HG03457 (cell line): ENCODE results near the gene LRRC8A.
"Not testable (repeated sequence)": the region's sequence is repeated elsewhere in the genome, so short reads cannot be mapped to it uniquely, and the experiment has no call there.

Experiments
- ATAC-seq: cut with Tn5 transposase; IDR thresholded peaks from one replicate; pipeline ENCODE4 v1.9.1; 2021; ENCODE audit warnings: moderate number of reproducible peaks; ENCODE audit not compliant: unreplicated experiment

Gene LRRC8A

GRCh38 chr9:128881884-128882676, at the start of gene LRRC8A, which contains the start of gene KYAT1:
Gene LRRC8A, plus strand, starts transcription at chr9:128882133. Its CDS starts 25,032 bp downstream, at chr9:128907165.
Gene KYAT1, minus strand, starts transcription at chr9:128881950. Its CDS starts 36,545 bp downstream, at chr9:128845405.
- peak; percentile 76 for ATAC-seq

- ATAC-seq, result no peak
These were observed 48.2 kb upstream of the LRRC8A start for GRCh38 chr9:128833696-128834095.

GRCh38 chr9:128835246-128836210, 46.4 kb upstream of the LRRC8A start:
- ATAC-seq, result no peak

DNA sequence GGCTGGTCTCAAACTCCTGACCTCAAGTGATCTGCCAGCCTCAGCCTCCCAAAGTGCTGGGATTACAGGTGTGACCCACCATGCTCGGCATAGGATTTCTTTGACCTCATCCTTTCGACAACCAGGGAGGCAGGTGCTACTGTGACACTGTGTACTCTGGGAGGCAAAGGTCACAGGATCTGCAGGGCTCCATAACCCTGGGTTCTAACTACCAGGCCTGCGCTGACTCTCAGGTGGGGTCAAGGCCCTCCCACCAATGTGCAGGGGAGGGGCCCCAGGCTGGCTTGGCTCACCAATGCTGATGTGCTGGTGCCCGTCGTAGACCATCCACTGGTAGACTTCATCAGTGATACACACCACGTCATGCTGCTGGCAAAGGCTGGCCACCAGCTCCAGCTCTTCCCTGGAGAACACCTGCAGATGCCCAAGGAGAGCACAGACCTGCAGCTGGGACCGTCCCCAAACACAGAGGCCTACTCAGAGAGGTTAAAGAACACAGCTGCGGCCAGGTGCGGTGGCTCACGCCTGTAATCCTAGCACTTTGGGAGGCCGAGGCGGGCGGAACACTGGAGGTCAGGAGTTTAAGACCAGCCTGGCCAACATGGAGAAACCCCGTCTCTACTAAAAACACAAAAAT, 45.3 kb upstream of the LRRC8A start:
- ATAC-seq, result no peak

DNA sequence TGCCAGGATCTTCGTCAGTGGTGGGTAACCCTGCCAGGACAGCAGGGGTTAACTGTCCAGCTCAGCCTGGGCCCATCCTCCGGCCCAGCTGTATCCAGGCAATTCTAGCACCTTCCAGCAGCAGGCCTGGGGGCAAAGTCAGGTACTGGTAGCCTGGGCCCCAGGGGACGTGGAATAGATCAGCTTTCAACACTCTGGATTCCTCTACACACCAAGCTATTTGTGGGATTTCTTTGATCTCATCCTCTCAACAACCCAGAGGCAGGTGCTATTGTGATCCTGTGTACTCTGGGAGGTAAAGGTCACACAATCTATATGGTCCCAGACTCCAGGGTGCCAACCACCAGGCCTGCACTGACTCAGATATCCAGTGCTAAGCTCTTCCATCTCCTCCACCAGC, 43.6 kb upstream of the LRRC8A start:
- ATAC-seq, result no peak

DNA sequence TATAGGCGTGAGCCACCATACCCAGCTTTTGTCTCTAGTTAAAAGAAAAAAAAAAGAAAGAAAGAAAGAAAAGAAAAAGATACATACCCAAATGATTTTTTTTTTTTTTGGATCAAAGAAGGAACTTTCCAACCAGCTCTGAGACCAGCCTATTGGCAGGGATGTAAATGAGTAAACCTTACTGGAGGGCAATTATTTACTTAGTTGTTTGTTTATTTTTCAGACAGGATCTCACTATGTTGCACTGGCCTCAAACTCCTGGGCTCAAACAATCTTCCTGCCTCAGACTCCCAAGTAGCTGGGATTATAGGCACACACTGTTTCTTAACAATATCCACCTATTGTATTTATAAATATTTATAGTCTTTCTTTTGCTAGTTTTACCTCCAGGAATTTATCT, 41.4 kb upstream of the LRRC8A start:
- ATAC-seq, result no peak

DNA sequence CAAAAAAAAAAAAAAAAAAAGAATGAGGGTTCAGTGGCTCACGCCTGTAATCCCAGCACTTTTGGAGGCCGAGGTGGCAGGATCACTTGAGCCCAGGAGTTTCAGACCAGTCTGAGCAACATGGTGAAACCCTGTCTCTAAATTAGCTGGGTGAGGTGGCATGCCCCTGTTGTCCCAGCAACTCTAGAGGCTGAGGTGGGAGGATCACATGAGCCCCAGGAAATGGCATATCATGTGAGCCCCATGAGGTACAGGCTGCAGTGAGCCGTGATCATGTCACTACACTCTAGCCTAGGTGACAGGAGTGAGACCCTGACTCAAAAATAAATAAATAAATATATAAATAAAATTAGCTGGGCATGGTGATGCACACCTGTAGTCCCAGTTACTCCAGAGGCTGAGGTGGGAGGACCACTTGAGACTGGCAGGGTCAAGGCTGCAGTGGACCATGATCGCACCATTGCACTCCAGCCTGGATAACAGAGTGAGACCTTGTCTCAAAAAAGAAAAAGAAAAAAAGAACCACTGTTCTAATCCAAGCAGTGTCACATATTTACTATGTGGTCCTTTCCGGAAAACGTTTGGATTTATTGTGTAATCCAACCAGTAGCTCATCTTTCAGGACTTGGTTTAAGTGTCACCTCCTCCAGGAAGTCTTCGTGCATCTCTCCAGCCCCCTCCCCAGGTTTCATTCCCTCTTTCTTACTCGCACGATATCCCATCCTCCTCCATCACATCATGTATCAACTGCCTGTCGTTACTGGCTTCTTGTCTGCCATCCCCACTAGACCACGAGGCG, 40.0 kb upstream of the LRRC8A start:
- no peak for ATAC-seq

DNA sequence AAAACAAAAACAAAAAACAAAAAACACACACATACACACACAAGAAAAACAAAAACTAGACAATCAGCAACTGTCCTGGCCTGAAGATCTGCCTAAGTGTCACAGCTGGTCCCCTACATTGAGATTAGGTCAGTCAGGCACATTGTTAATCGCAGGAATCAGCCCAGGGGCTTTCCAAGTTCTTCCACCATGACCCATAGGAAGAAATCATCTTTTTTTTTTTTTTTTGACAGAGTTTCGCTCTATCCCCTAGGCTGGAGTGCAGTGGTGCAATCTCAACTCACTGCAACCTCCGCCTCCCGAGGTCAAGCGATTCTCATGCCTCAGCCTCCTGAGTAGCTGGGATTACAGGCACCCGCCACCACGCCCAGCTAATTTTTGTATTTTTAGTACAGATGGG, 38.8 kb upstream of the LRRC8A start:
- not testable (repeated sequence) for ATAC-seq

DNA sequence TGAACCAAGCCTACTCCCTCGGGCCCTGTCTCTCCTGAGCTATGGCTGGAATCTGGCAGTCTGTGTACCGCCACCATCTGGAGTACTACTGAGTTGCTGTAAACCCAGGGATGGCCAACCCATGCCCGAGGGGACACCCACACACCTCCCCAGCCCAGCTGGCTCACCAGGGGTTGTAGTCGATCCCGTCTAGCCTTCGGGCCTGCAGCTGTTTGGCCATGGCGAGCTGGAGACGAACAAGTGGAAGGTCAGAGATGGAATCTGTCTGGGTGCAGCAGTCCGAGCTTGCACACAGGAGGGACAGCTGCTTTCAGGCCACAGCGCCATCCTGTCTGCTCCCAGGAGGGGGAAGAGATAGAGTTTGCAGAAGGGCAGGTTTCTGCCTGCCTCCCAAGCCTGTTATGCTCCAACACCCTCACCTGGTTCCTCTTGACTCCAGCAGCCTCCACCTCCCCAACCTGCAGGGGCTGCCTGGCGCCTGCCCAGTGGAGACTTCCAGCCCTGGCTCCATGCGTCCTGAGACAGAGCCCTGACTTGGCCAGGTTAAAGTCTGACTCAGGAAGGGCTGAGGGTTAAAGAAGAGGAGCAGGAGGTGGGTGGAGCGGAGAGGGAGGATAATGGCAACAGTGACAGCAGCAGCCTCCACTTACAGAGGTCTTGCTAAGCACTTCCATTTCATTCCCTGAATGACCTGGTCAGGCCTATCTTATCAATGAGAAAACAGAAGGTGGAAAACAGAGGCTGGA, 36.6 kb upstream of the LRRC8A start:
- no peak for ATAC-seq

DNA sequence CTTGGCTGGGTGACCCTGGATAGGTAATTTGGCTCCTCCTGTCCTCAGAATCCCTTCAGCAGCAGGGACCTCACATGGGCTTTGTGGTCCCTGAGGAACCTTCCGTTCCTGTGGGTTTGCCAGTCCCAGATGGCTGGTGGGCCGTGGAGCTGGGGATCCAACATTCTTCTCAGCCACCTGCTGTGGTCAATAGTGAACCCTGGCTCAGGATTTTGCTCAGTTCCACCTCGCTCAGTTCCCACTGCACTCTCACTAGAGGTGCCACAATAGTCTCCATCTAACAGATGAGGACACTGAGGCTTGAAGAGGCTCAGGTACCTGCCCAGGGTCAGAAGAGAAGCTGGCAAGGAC, 35.3 kb upstream of the LRRC8A start:
- ATAC-seq, result no peak

- no peak for ATAC-seq
These were observed 34.1 kb upstream of the LRRC8A start for GRCh38 chr9:128847803-128848202.

GRCh38 chr9:128851024-128851423, 30.9 kb upstream of the LRRC8A start:
- ATAC-seq, result not testable (repeated sequence)

DNA sequence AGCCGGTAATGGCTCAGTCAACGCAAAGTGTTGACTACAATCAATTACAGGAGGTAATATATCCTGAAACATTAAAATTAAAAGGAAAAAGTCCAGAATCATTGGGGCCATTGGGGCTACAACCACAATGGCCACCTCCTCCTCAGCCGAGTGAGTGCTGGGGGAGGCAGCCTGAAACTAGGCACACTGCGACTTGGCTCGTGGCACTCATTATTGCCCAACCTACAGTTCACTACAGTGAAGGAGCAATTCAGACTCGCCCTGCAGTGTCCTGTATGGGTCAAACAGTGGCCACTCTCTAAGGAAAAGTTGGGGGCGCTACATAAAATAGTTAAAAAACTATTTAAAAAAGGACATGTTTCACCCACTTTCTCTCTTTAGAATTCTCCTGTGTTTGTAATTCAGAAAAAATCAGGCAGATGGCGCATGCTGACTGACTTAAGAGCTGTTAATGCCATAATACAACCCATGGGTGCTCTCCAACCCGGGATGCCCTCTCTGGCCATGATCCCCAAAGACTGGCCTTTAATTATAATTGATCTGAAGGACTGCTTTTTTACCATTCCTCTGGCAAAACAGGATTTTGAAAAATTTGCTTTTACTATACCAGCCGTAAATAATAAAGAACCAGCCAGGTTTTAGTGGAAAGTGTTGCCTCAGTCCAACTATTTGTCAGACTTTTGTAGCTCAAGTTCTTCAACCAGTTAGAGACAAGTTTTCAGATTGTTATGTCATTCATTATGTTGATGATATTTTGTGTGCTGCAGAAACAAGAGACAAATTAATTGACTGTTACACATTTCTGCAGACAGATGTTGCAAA, 29.9 kb upstream of the LRRC8A start:
- ATAC-seq, result not testable (repeated sequence)

GRCh38 chr9:128852646-128853045, 29.3 kb upstream of the LRRC8A start:
- ATAC-seq, result not testable (repeated sequence)

- ATAC-seq, result not testable (repeated sequence)
These were observed 27.5 kb upstream of the LRRC8A start for GRCh38 chr9:128854454-128854853.

GRCh38 chr9:128858476-128858875, 23.5 kb upstream of the LRRC8A start:
- not testable (repeated sequence) for ATAC-seq

DNA sequence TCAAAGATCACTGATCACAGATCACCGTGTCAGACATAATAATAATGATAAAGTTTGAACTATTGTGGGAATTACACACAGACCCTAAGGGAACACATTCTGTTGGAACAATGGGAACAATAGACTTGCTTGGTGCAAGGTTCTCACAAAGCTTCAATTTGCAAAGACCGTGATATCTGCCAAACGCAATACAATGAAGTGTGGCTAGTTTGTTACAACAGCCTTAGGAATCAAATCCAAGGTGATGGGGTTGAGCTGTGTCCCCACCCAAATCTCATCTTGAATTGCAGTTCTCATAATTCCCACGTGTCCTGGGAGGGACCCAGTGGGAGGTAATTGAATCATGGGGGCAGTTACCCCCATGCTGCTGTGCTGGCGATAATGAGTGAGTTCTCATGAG, 21.0 kb upstream of the LRRC8A start:
- no peak for ATAC-seq

GRCh38 chr9:128861501-128861900, 20.4 kb upstream of the LRRC8A start:
- ATAC-seq, result no peak

DNA sequence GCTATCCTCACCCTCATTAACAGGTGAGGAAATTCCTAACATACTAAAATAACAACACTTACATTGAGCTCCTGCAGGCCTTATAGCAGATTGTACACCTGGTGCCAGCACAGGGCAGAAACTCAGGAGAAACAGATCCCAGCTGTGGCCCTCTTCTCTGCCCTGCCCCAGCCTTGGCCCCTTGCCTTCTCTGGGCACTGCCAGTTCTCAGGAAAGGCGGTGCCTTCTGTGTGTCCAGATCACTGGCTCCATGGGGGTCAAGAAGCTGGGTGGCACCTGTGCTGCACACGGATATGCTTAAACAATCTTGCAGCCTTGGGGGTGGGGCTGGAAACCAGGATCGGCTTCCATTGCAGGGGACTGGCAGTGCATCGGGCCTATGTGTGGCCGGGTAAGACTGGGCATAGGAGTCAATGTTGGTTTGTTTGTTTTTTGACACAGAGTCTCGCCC, 19.5 kb upstream of the LRRC8A start:
- ATAC-seq, result no peak
